Measurements from ENCODE around the gene PRKCG.

PRKCG gene

DNA sequence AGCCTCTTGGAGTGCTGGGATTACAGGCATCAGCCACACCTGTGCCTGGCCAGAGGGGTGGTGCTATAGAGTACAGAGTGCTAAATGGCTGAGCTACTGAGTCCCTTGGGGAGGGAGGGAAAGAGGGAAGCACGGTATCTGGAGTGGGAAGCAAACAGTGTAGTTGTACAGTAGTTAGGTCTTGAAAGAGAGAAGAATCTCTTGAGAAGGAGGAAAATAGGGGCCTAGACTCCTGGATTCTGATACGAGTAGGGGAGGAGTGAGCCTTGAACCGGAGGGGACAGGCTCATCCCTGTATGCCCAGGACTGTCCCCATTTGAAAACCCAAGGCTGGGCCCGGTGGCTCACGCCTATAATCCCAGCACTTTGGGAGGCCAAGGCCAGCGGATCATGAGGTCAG, 9.2 kb upstream of the PRKCG start:
- Histone ChIP-seq H4K20me1 (ENCODE audit: insufficient read depth, low read length) (no peaks in the 10 kb centered on the region; the same call in 1 of the 2 replicates), H3K79me2 (ENCODE audit: insufficient read depth, low read length) (no peaks in the 10 kb centered on the region), H3K4me3 (ENCODE audit: low read depth in 1 of 2, low read length in 2 of 2) (no peak overlapping the region)

DNA sequence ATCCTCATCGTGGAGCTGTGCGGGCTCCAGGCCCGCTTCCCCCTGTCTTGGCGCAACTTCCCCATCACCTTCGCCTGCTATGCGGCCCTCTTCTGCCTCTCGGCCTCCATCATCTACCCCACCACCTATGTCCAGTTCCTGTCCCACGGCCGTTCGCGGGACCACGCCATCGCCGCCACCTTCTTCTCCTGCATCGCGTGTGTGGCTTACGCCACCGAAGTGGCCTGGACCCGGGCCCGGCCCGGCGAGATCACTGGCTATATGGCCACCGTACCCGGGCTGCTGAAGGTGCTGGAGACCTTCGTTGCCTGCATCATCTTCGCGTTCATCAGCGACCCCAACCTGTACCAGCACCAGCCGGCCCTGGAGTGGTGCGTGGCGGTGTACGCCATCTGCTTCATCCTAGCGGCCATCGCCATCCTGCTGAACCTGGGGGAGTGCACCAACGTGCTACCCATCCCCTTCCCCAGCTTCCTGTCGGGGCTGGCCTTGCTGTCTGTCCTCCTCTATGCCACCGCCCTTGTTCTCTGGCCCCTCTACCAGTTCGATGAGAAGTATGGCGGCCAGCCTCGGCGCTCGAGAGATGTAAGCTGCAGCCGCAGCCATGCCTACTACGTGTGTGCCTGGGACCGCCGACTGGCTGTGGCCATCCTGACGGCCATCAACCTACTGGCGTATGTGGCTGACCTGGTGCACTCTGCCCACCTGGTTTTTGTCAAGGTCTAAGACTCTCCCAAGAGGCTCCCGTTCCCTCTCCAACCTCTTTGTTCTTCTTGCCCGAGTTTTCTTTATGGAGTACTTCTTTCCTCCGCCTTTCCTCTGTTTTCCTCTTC, 8.0 kb upstream of the PRKCG start:
- H3K27me3 ChIP-seq (ENCODE audit: insufficient read depth, low read length, poor library complexity) = no peaks in the 10 kb centered on the region
- H3K9ac ChIP-seq (ENCODE audit: low read depth, low read length) = no peak overlapping the region
- H3K79me2 ChIP-seq (ENCODE audit: insufficient read depth, low read length) = no peaks in the 10 kb centered on the region
- ATAC-seq (ENCODE audit: insufficient read depth, low read depth) (no peak), DNase-seq (no peak)
- H3K36me3 ChIP-seq (ENCODE audit: insufficient read depth, low read length) = no peaks in the 10 kb centered on the region
- H3K4me2 ChIP-seq (ENCODE audit: insufficient read depth, low read length) = no peak overlapping the region
- H4K20me1 ChIP-seq (ENCODE audit: insufficient read depth, low read length) = no peaks in the 10 kb centered on the region; the same call in 1 of the 2 replicates
- no peak overlapping the region for H2AFZ ChIP-seq (ENCODE audit: low read depth, low read length)
- no peak overlapping the region for H3K4me3 ChIP-seq (ENCODE audit: low read depth in 1 of 2, low read length in 2 of 2)
- H3K9me3 ChIP-seq (ENCODE audit: insufficient read depth, low read length, severe bottlenecking) = no peaks in the 10 kb centered on the region
- H3K27ac ChIP-seq (ENCODE audit: low read length) = no peak overlapping the region
- TF ChIP-seq EZH2 (IDR thresholded peaks at IDR 0.05; ENCODE audit: borderline replicate concordance, low read depth, low read length, severe bottlenecking) = no peak
- TF ChIP-seq, protein P1, sequence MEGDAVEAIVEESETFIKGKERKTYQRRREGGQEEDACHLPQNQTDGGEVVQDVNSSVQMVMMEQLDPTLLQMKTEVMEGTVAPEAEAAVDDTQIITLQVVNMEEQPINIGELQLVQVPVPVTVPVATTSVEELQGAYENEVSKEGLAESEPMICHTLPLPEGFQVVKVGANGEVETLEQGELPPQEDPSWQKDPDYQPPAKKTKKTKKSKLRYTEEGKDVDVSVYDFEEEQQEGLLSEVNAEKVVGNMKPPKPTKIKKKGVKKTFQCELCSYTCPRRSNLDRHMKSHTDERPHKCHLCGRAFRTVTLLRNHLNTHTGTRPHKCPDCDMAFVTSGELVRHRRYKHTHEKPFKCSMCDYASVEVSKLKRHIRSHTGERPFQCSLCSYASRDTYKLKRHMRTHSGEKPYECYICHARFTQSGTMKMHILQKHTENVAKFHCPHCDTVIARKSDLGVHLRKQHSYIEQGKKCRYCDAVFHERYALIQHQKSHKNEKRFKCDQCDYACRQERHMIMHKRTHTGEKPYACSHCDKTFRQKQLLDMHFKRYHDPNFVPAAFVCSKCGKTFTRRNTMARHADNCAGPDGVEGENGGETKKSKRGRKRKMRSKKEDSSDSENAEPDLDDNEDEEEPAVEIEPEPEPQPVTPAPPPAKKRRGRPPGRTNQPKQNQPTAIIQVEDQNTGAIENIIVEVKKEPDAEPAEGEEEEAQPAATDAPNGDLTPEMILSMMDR (IDR thresholded peaks at IDR 0.05; ENCODE audit: borderline replicate concordance, extremely low read depth, low read length, poor library complexity, severe bottlenecking) = no peak
- H3K4me1 ChIP-seq (ENCODE audit: insufficient read depth, low read length) = no peaks in the 10 kb centered on the region

More for the DNA sequence above, 9.2 kb upstream of the PRKCG start:
- Histone ChIP-seq H3K9ac (ENCODE audit: low read depth, low read length) (no peak overlapping the region), H3K4me1 (ENCODE audit: insufficient read depth, low read length) (no peaks in the 10 kb centered on the region), H3K4me2 (ENCODE audit: insufficient read depth, low read length) (no peak overlapping the region), H3K36me3 (ENCODE audit: insufficient read depth, low read length) (no peaks in the 10 kb centered on the region), H3K9me3 (ENCODE audit: insufficient read depth, low read length, severe bottlenecking) (no peaks in the 10 kb centered on the region), H3K27me3 (ENCODE audit: insufficient read depth, low read length, poor library complexity) (no peaks in the 10 kb centered on the region), H3K27ac (ENCODE audit: low read length) (no peak overlapping the region), H2AFZ (ENCODE audit: low read depth, low read length) (no peak overlapping the region)
- no peak for TF ChIP-seq EZH2 (IDR thresholded peaks at IDR 0.05; ENCODE audit: borderline replicate concordance, low read depth, low read length, severe bottlenecking)
- TF ChIP-seq, protein P1 (IDR thresholded peaks at IDR 0.05; ENCODE audit: borderline replicate concordance, extremely low read depth, low read length, poor library complexity, severe bottlenecking) = no peak
- ATAC-seq (ENCODE audit: insufficient read depth, low read depth) = no peak
- DNase-seq = no peak

DNA sequence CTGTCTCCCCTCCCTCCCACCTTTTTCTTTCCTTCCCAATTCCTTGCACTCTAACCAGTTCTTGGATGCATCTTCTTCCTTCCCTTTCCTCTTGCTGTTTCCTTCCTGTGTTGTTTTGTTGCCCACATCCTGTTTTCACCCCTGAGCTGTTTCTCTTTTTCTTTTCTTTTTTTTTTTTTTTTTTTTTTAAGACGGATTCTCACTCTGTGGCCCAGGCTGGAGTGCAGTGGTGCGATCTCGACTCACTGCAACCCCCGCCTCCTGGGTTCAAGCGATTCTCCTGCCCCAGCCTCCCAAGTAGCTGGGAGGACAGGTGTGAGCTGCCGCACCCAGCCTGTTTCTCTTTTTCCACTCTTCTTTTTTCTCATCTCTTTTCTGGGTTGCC, 7.4 kb upstream of the PRKCG start:
- TF ChIP-seq EZH2 (IDR thresholded peaks at IDR 0.05; ENCODE audit: borderline replicate concordance, low read depth, low read length, severe bottlenecking) = no peak
- TF ChIP-seq, protein P1 (IDR thresholded peaks at IDR 0.05; ENCODE audit: borderline replicate concordance, extremely low read depth, low read length, poor library complexity, severe bottlenecking) = no peak

More for the DNA sequence above, 7.4 kb upstream of the PRKCG start:
- Histone ChIP-seq H3K9ac (ENCODE audit: low read depth, low read length) (no peak overlapping the region), H4K20me1 (ENCODE audit: insufficient read depth, low read length) (no peaks in the 10 kb centered on the region; the same call in 1 of the 2 replicates), H3K4me2 (ENCODE audit: insufficient read depth, low read length) (no peak overlapping the region), H3K4me3 (ENCODE audit: low read depth in 1 of 2, low read length in 2 of 2) (no peak overlapping the region), H3K79me2 (ENCODE audit: insufficient read depth, low read length) (no peaks in the 10 kb centered on the region), H2AFZ (ENCODE audit: low read depth, low read length) (no peak overlapping the region), H3K27me3 (ENCODE audit: insufficient read depth, low read length, poor library complexity) (no peaks in the 10 kb centered on the region), H3K9me3 (ENCODE audit: insufficient read depth, low read length, severe bottlenecking) (no peaks in the 10 kb centered on the region), H3K27ac (ENCODE audit: low read length) (no peak overlapping the region), H3K36me3 (ENCODE audit: insufficient read depth, low read length) (no peaks in the 10 kb centered on the region), H3K4me1 (ENCODE audit: insufficient read depth, low read length) (no peaks in the 10 kb centered on the region)
- DNase-seq = no peak
- no peak for ATAC-seq (ENCODE audit: insufficient read depth, low read depth)
